GM12892 (cell line): ENCODE measurements around the gene TBC1D4.

ENCODE experiments used
- POLR2A ChIP-seq: IDR thresholded peaks from 2 replicates; pipeline ENCODE4 v1.6.1; 2011; ENCODE audit warnings: low read depth, low read length, control low read depth
- POLR2AphosphoS5 ChIP-seq: IDR thresholded peaks from 2 replicates; pipeline ENCODE4 v1.6.1; 2011; ENCODE audit warnings: low read depth, low read length, control low read depth
- TAF1 ChIP-seq: IDR thresholded peaks from 2 replicates; pipeline ENCODE4 v1.6.1; 2011; ENCODE audit warnings: low read depth, mild to moderate bottlenecking, control low read depth, low read length, borderline replicate concordance

DNA sequence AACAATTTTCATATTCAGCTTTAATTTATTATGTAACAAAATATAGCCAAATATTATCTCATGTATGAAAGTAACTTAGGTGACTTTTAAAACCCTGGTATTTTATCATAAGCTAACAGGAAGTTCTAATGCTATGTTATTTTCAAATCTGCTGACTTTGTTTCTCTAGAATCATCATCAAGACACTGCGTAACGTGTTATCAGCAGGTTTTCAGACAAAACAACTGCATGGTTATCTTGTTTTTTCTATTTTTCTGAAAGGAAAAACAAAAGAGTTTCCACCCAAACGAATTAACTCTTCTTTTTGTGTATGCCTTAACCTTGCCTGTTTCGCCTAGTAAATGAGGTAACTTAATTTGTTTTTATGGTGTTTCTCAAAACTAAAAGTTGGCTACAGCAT lies 156.3 kb downstream of the TBC1D4 start:
- TF ChIP-seq TAF1 = no peak
- TF ChIP-seq POLR2A = no peak
- no peak for TF ChIP-seq POLR2AphosphoS5
